WTC11 (cell line): Measurements from ENCODE around the gene KIAA1328. TPM values are rescaled to one million over a fixed set of nuclear protein-coding genes. Genes with fewer than 3 reads are reported as not detected.
"Not testable (repeated sequence)": the region's sequence is repeated elsewhere in the genome, so short reads cannot be mapped to it uniquely, and the experiment has no call there.

ENCODE experiments used
- ATAC-seq: fragments of 200-7000 bp; cut with Tn5 transposase; 2 replicates; pipeline ENCODE4 v1.10.0; 2021; ENCODE audit warnings: mild to moderate bottlenecking, moderate library complexity
- CTCF ChIA-PET: fragments of 300-600 bp; sonication (Branson Sonifier 250); formaldehyde crosslinking; loops from one replicate; lab custom pipeline; 2021; ENCODE audit warnings: antibody characterized with exemption; lab: Charles Lee
- POLR2A ChIA-PET: fragments of 350-600 bp; sonication (Branson Sonifier 250); formaldehyde crosslinking; loops from one replicate; lab custom pipeline; 2021; ENCODE audit warnings: antibody characterized with exemption; lab: Charles Lee
- DNase-seq: peaks from one replicate; pipeline ENCODE4 v3.0.0; 2021; ENCODE audit warnings: low spot score
- H3K27ac Mint-ChIP-seq: 2 replicates; pipeline ENCODE4 v1.8.0; 2021; ENCODE audit warnings: mixed read lengths
- H3K27me3 Mint-ChIP-seq: 2 replicates; pipeline ENCODE4 v1.8.0; 2021; ENCODE audit warnings: low read depth, mild to moderate bottlenecking, moderate library complexity, mixed read lengths
- H3K36me3 Mint-ChIP-seq: 2 replicates; pipeline ENCODE4 v1.8.0; 2021; ENCODE audit warnings: mixed read lengths
- H3K4me1 Mint-ChIP-seq: 2 replicates; pipeline ENCODE4 v1.8.0; 2022; ENCODE audit warnings: mixed read lengths
- H3K4me3 Mint-ChIP-seq: 2 replicates; pipeline ENCODE4 v1.8.0; 2021; ENCODE audit warnings: mild to moderate bottlenecking, moderate library complexity, mixed read lengths
- H3K9me3 Mint-ChIP-seq: 2 replicates; pipeline ENCODE4 v1.8.0; 2021; ENCODE audit warnings: mixed read lengths
- E2F5 ChIP-seq: sonication (generic); formaldehyde crosslinking; IDR thresholded peaks from 2 replicates; pipeline ENCODE4 v1.8.1; 2022; ENCODE audit warnings: mild to moderate bottlenecking, moderate library complexity, missing genetic modification reagents
- ELF4 ChIP-seq: sonication (generic); formaldehyde crosslinking; IDR thresholded peaks from 2 replicates; pipeline ENCODE4 v1.8.1; 2022; ENCODE audit warnings: low read depth, mild to moderate bottlenecking, moderate library complexity, missing genetic modification reagents
- ETV6 ChIP-seq: sonication (generic); formaldehyde crosslinking; IDR thresholded peaks from 2 replicates; pipeline ENCODE4 v1.8.1; 2022; ENCODE audit warnings: mild to moderate bottlenecking, missing genetic modification reagents
- JAZF1 ChIP-seq: fragments of 250-450 bp; sonication (Bioruptor Pico); IDR thresholded peaks from 2 replicates; pipeline ENCODE4 v1.9.0; 2021; ENCODE audit warnings: moderate library complexity, mild to moderate bottlenecking, inconsistent platforms
- MLX ChIP-seq: sonication (generic); formaldehyde crosslinking; IDR thresholded peaks from 2 replicates; pipeline ENCODE4 v1.8.1; 2023; ENCODE audit warnings: mild to moderate bottlenecking, missing genetic modification reagents, moderate library complexity
- NR1H2 ChIP-seq: sonication (generic); formaldehyde crosslinking; IDR thresholded peaks from 2 replicates; pipeline ENCODE4 v1.9.0; 2021; ENCODE audit warnings: mild to moderate bottlenecking, moderate library complexity, missing genetic modification reagents
- NR2C2 ChIP-seq: sonication (generic); formaldehyde crosslinking; IDR thresholded peaks from 2 replicates; pipeline ENCODE4 v1.8.0; 2022; ENCODE audit warnings: mild to moderate bottlenecking, missing genetic modification reagents
- PRRX2 ChIP-seq: fragments of 250-450 bp; sonication (Bioruptor Pico); IDR thresholded peaks from 2 replicates; pipeline ENCODE4 v1.8.0; 2021; ENCODE audit warnings: mild to moderate bottlenecking
- ZNF138 ChIP-seq: sonication (generic); formaldehyde crosslinking; conservative IDR thresholded peaks from 2 replicates; pipeline ENCODE4 v1.8.1; 2022; ENCODE audit warnings: mild to moderate bottlenecking, moderate library complexity, missing genetic modification reagents
- ZNF219 ChIP-seq: sonication (generic); formaldehyde crosslinking; IDR thresholded peaks from 2 replicates; pipeline ENCODE4 v1.8.0; 2023; ENCODE audit warnings: missing genetic modification reagents, mild to moderate bottlenecking, borderline replicate concordance
- ZNF396 ChIP-seq: fragments of 250-450 bp; sonication (Bioruptor Pico); IDR thresholded peaks from 2 replicates; pipeline ENCODE4 v1.8.0; 2021; ENCODE audit warnings: mild to moderate bottlenecking, moderate library complexity, borderline replicate concordance
- ZNF425 ChIP-seq: fragments of 250-450 bp; sonication (Bioruptor Pico); conservative IDR thresholded peaks from 2 replicates; pipeline ENCODE4 v1.9.0; 2021; ENCODE audit warnings: mild to moderate bottlenecking
- total RNA-seq: library from RNA; stranded (reverse); gene quantifications from 3 replicates; pipeline ENCODE4 v1.2.3, GENCODE V29; 2021
- TF ChIP-seq, protein P1 (sequence below): sonication (generic); formaldehyde crosslinking; IDR thresholded peaks from 2 replicates; pipeline ENCODE4 v1.8.1; 2023; ENCODE audit warnings: mild to moderate bottlenecking, moderate library complexity, missing genetic modification reagents
- TF ChIP-seq, protein P2 (sequence below): sonication (generic); formaldehyde crosslinking; IDR thresholded peaks from 2 replicates; pipeline ENCODE4 v1.8.1; 2022; ENCODE audit warnings: missing genetic modification reagents, borderline replicate concordance

KIAA1328 gene
- total RNA-seq, 1 experiment from 2014 or later, result 4.8 TPM

GRCh38 chr18:36816096-36816495 is 12.8 kb upstream of the KIAA1328 start:
- H3K4me1 Mint-ChIP-seq, CTCF ChIA-PET, H3K27ac Mint-ChIP-seq, ATAC-seq, H3K4me3 Mint-ChIP-seq, H3K9me3 Mint-ChIP-seq, POLR2A ChIA-PET, DNase-seq, H3K27me3 Mint-ChIP-seq: not testable (repeated sequence)
- peaks cover 39% of the 10 kb centered on the region for H3K36me3 Mint-ChIP-seq

GRCh38 chr18:36817039-36817438 is 11.9 kb upstream of the KIAA1328 start:
- Mint-ChIP-seq H3K27ac (no peak overlapping the region), H3K4me3 (no peak overlapping the region), H3K27me3 (no peaks in the 10 kb centered on the region)
- TF ChIP-seq, protein P1, sequence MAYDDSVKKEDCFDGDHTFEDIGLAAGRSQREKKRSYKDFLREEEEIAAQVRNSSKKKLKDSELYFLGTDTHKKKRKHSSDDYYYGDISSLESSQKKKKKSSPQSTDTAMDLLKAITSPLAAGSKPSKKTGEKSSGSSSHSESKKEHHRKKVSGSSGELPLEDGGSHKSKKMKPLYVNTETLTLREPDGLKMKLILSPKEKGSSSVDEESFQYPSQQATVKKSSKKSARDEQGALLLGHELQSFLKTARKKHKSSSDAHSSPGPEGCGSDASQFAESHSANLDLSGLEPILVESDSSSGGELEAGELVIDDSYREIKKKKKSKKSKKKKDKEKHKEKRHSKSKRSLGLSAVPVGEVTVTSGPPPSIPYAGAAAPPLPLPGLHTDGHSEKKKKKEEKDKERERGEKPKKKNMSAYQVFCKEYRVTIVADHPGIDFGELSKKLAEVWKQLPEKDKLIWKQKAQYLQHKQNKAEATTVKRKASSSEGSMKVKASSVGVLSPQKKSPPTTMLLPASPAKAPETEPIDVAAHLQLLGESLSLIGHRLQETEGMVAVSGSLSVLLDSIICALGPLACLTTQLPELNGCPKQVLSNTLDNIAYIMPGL (CRISPR knock-in tag), result no peak
- TF ChIP-seq NR1H2 (CRISPR knock-in tag) (no peak), ZNF219 (no peak), E2F5 (CRISPR knock-in tag) (no peak), PRRX2 (CRISPR knock-in tag) (no peak), JAZF1 (no peak), ETV6 (CRISPR knock-in tag) (no peak), ZNF396 (CRISPR knock-in tag) (no peak), MLX (no peak), ZNF138 (CRISPR knock-in tag) (no peak), ZNF425 (CRISPR knock-in tag) (no peak)
- TF ChIP-seq, protein P2, sequence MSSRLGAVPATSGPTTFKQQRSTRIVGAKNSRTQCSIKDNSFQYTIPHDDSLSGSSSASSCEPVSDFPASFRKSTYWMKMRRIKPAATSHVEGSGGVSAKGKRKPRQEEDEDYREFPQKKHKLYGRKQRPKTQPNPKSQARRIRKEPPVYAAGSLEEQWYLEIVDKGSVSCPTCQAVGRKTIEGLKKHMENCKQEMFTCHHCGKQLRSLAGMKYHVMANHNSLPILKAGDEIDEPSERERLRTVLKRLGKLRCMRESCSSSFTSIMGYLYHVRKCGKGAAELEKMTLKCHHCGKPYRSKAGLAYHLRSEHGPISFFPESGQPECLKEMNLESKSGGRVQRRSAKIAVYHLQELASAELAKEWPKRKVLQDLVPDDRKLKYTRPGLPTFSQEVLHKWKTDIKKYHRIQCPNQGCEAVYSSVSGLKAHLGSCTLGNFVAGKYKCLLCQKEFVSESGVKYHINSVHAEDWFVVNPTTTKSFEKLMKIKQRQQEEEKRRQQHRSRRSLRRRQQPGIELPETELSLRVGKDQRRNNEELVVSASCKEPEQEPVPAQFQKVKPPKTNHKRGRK (CRISPR knock-in tag), result no peak
- TF ChIP-seq, all 79 proteins: peak for 0
- DNase-seq (no peak), ATAC-seq (no peak)
- H3K36me3 Mint-ChIP-seq, result peaks cover 41% of the 10 kb centered on the region
- no peaks in the 10 kb centered on the region for H3K4me1 Mint-ChIP-seq
- no peaks in the 10 kb centered on the region for H3K9me3 Mint-ChIP-seq
- ChIA-PET CTCF (interaction anchor here (0.6 kb wide), 1 partner anchor 406 kb away, joined by 4 read pairs; no protein-coding TSS in a partner anchor), POLR2A (interaction anchor here (0.6 kb wide), 1 partner anchor 357 kb away, joined by 4 read pairs; no protein-coding TSS in a partner anchor)

- ATAC-seq (no peak), DNase-seq (no peak)
- H3K27ac Mint-ChIP-seq, result no peak overlapping the region
- POLR2A ChIA-PET, result no interaction called here
- H3K4me1 Mint-ChIP-seq, result no peaks in the 10 kb centered on the region
- TF ChIP-seq NR2C2 (no peak), ELF4 (CRISPR knock-in tag) (no peak), ZNF425 (CRISPR knock-in tag) (no peak), ZNF138 (CRISPR knock-in tag) (no peak)
- H3K9me3 Mint-ChIP-seq, result no peaks in the 10 kb centered on the region
- H3K27me3 Mint-ChIP-seq, result no peaks in the 10 kb centered on the region
- no peak overlapping the region for H3K4me3 Mint-ChIP-seq
- H3K36me3 Mint-ChIP-seq, result peaks cover 37% of the 10 kb centered on the region
- CTCF ChIA-PET, result no interaction called here
Measured at GRCh38 chr18:36818652-36819051, 10.3 kb upstream of the KIAA1328 start.
